ENCODE results near the gene SPSB4. TPM values are rescaled to one million over a fixed set of nuclear protein-coding genes. Genes with fewer than 3 reads are reported as not detected.

The SPSB4 gene
- total and polyA plus RNA-seq, 12 donors, result 2.1 to 8.7 (median 3.8) TPM

- no peaks in the 10 kb centered on the region for H3K9me3 ChIP-seq
- intact Hi-C loops (cut with DNase I), result loop anchor here in 9 of 10 donors (5.0 to 10.0 kb wide), 5 partner anchors 84 to 296 kb away; no protein-coding TSS in a partner anchor
- H3K27ac ChIP-seq, result no peak overlapping the region
- no peak for TF ChIP-seq CTCF (IDR thresholded peaks at IDR 0.05)
- peaks cover 0 to 21% (median 6%) of the 10 kb centered on the region in 7 donors for H3K27me3 ChIP-seq
- no peaks in the 10 kb centered on the region for H3K36me3 ChIP-seq
- ATAC-seq (no peak), DNase-seq (no peak)
- 81 to 93% methylated on average over 2 of the region's 2 CpGs for WGBS, 2 donors
- H3K4me3 ChIP-seq, result no peak overlapping the region
- peaks cover 0 to 4% (median 0%) of the 10 kb centered on the region in 9 donors for H3K4me1 ChIP-seq
Measured at GRCh38 chr3:141191097-141191749, 140.1 kb downstream of the SPSB4 start.

GRCh38 chr3:141192345-141192744 is 141.2 kb downstream of the SPSB4 start:
- DNase-seq (peak; percentile 96), ATAC-seq (peak; percentile 98 to 99 (median 99))
- Histone ChIP-seq H3K27me3 (peaks cover 0 to 17% (median 6%) of the 10 kb centered on the region in 7 donors), H3K4me3 (no peak overlapping the region), H3K9me3 (no peaks in the 10 kb centered on the region), H3K4me1 (peaks cover 0 to 4% (median 0%) of the 10 kb centered on the region in 9 donors), H3K27ac (no peak overlapping the region), H3K36me3 (no peaks in the 10 kb centered on the region)
- peak; percentile 96 to 99 (median 99) for TF ChIP-seq CTCF (IDR thresholded peaks at IDR 0.05)
- intact Hi-C loops (cut with DNase I), result loop anchor here in 9 of 10 donors (1.0 to 10.0 kb wide), 8 partner anchors 85 to 298 kb away; no protein-coding TSS in a partner anchor
- 10 to 11% methylated on average over 11 of the region's 11 CpGs for WGBS, 2 donors

- no peak for ATAC-seq
- H3K27ac ChIP-seq, result no peak overlapping the region
- peaks cover 0 to 17% (median 8%) of the 10 kb centered on the region in 7 donors for H3K27me3 ChIP-seq
- 81 to 87% methylated on average over 13 of the region's 13 CpGs for WGBS, 2 donors
- no peak overlapping the region for H3K4me3 ChIP-seq
- no peak for TF ChIP-seq CTCF (IDR thresholded peaks at IDR 0.05)
- no peaks in the 10 kb centered on the region for H3K9me3 ChIP-seq
- peaks cover 0 to 4% (median 0%) of the 10 kb centered on the region in 9 donors for H3K4me1 ChIP-seq
- intact Hi-C loops (cut with DNase I), result loop anchor here in 9 of 10 donors (2.0 to 10.0 kb wide), 6 partner anchors 86 to 298 kb away; no protein-coding TSS in a partner anchor
- H3K36me3 ChIP-seq, result no peaks in the 10 kb centered on the region
- DNase-seq, result no peak
Measured at GRCh38 chr3:141193066-141193830, 142.1 kb downstream of the SPSB4 start.

Other genes starting within 250 kb of the SPSB4 start
- gene SLC25A36, start 109.5 kb upstream of the SPSB4 start, total RNA-seq, result 10 to 100 TPM; 42.0 to 94.2 (median 59.2) TPM
- 10 to 100 TPM; 20.4 to 99.1 TPM for gene SLC25A36, start 109.5 kb upstream of the SPSB4 start, polyA plus RNA-seq
- gene PXYLP1, start 180.5 kb downstream of the SPSB4 start, total RNA-seq, result 10 to 100 TPM in 9 of 10 donors, 1 to 10 TPM in 1; 8.7 to 33.5 (median 19.9) TPM
- 10 to 100 TPM; 11.3 to 17.0 TPM for gene PXYLP1, start 180.5 kb downstream of the SPSB4 start, polyA plus RNA-seq

Data from heart right ventricle (tissue), 16 donors.